Duodenal mucosa (tissue), 2 donors: ENCODE results near the gene SEC24B.
"Not testable (repeated sequence)": the region's sequence is repeated elsewhere in the genome, so short reads cannot be mapped to it uniquely, and the experiment has no call there.

Experiments used
- H3K27ac ChIP-seq: one replicate; pipeline ENCODE4 v1.7.0; 2013; ENCODE audit warnings: low read depth, low read length
- H3K27me3 ChIP-seq, 2 donors: one replicate each; pipeline ENCODE4 v1.7.0; 2013; ENCODE audit warnings: low read length in 2 of 2, control low read depth in 1 of 2; ENCODE audit not compliant: insufficient read depth in 2 of 2, control insufficient read depth in 1 of 2
- H3K36me3 ChIP-seq, 2 donors: one replicate each; pipeline ENCODE4 v1.7.0; 2013; ENCODE audit warnings: low read length in 2 of 2, control low read depth in 1 of 2; ENCODE audit not compliant: insufficient read depth in 2 of 2, control insufficient read depth in 1 of 2
- H3K4me1 ChIP-seq, 2 donors: one replicate each; pipeline ENCODE4 v1.7.0; 2013; ENCODE audit warnings: low read length in 2 of 2, control low read depth in 1 of 2; ENCODE audit not compliant: insufficient read depth in 2 of 2, control insufficient read depth in 1 of 2
- H3K4me3 ChIP-seq, 2 donors: one replicate each; pipeline ENCODE4 v1.7.0; 2013; ENCODE audit warnings: low read length in 2 of 2, low read depth in 1 of 2
- H3K9ac ChIP-seq, 2 donors: one replicate each; pipeline ENCODE4 v1.7.0; 2013; ENCODE audit warnings: low read length in 2 of 2, low read depth in 1 of 2
- H3K9me3 ChIP-seq, 2 donors: one replicate each; pipeline ENCODE4 v1.7.0; 2013; ENCODE audit warnings: low read length in 2 of 2, control low read depth in 1 of 2; ENCODE audit not compliant: control insufficient read depth in 1 of 2

SEC24B gene

GRCh38 chr4:109451544-109452273, 18.1 kb downstream of the SEC24B start:
- peaks cover 0 to 4% of the 10 kb centered on the region in 2 donors for H3K36me3 ChIP-seq
- no peak overlapping the region for H3K9ac ChIP-seq

GRCh38 chr4:109453110-109453509, 19.5 kb downstream of the SEC24B start:
- H3K4me3 ChIP-seq, H3K9ac ChIP-seq, H3K4me1 ChIP-seq, H3K9me3 ChIP-seq, H3K27ac ChIP-seq, H3K27me3 ChIP-seq: not testable (repeated sequence)
- peaks cover 0 to 10% of the 10 kb centered on the region in 2 donors for H3K36me3 ChIP-seq

More at GRCh38 chr4:109451544-109452273, 18.1 kb downstream of the SEC24B start:
- H3K4me1 ChIP-seq, result no peaks in the 10 kb centered on the region
- no peak overlapping the region for H3K27ac ChIP-seq
- no peak overlapping the region for H3K4me3 ChIP-seq
- H3K9me3 ChIP-seq, result no peaks in the 10 kb centered on the region
- H3K27me3 ChIP-seq, result no peaks in the 10 kb centered on the region

DNA sequence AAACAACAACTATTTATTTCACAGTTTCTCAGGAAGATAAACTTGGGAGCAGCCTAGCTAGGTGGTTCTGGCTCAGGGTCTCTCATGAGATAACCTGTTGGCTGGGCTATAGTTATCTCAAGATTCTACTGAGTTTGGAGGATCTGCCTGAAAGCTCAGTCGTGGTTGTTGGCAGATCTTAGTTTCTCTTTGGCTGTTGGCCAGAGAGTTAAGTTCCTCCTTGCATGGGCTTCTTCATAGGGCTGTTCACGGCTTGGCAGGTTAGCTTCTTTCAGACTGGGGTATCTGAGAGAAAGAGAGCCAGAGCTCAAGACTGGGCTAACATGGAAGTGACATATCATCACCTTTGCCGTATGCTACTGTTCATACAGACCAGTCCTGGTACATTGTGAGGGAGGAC, 28.7 kb downstream of the SEC24B start:
- no peak overlapping the region for H3K4me3 ChIP-seq
- H3K36me3 ChIP-seq, result peaks cover 15 to 34% of the 10 kb centered on the region in 2 donors
- no peaks in the 10 kb centered on the region for H3K4me1 ChIP-seq

GRCh38 chr4:109462802-109463201, 29.2 kb downstream of the SEC24B start:
- Histone ChIP-seq H3K4me3 (no peak overlapping the region), H3K9me3 (no peaks in the 10 kb centered on the region)

More for the DNA sequence above, 28.7 kb downstream of the SEC24B start:
- H3K9me3 ChIP-seq, result no peaks in the 10 kb centered on the region
- no peak overlapping the region for H3K27ac ChIP-seq
- H3K27me3 ChIP-seq, result no peaks in the 10 kb centered on the region
- no peak overlapping the region for H3K9ac ChIP-seq

GRCh38 chr4:109465069-109465468, 31.5 kb downstream of the SEC24B start:
- H3K27me3 ChIP-seq, result no peaks in the 10 kb centered on the region
- no peaks in the 10 kb centered on the region for H3K4me1 ChIP-seq
- no peak overlapping the region for H3K9ac ChIP-seq
- H3K36me3 ChIP-seq, result peaks cover 15 to 32% of the 10 kb centered on the region in 2 donors
- no peaks in the 10 kb centered on the region for H3K9me3 ChIP-seq
- no peak overlapping the region for H3K4me3 ChIP-seq
- H3K27ac ChIP-seq, result no peak overlapping the region

More at GRCh38 chr4:109462802-109463201, 29.2 kb downstream of the SEC24B start:
- Histone ChIP-seq H3K9ac (no peak overlapping the region), H3K4me1 (no peaks in the 10 kb centered on the region), H3K27me3 (no peaks in the 10 kb centered on the region), H3K27ac (no peak overlapping the region), H3K36me3 (peaks cover 15 to 29% of the 10 kb centered on the region in 2 donors)

DNA sequence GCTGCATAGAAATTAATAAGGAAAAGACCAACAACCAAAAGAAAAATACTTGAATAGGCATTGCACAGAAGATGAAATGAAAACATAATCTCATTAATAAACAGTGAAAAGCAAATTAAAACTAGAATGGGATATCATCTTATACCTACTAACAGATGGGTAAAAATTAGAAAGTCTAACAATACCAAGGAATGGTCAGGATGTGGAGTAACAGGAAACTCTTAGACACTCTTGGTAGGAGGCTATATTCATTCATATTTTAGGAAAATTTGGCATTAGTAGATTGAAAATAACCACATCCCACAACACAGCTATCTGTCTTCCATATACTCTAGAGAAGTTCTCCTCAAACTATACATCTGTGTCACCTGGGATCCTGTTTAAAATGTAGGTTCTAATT, 36.3 kb downstream of the SEC24B start:
- Histone ChIP-seq H3K36me3 (peaks cover 3 to 21% of the 10 kb centered on the region in 2 donors), H3K4me1 (peaks cover 0 to 12% of the 10 kb centered on the region in 2 donors), H3K27ac (no peak overlapping the region), H3K27me3 (no peaks in the 10 kb centered on the region), H3K9me3 (no peaks in the 10 kb centered on the region), H3K9ac (no peak overlapping the region), H3K4me3 (no peak overlapping the region)

GRCh38 chr4:109472343-109472761, 38.7 kb downstream of the SEC24B start:
- peaks cover 0 to 12% of the 10 kb centered on the region in 2 donors for H3K4me1 ChIP-seq
- no peak overlapping the region for H3K27ac ChIP-seq
- H3K27me3 ChIP-seq, result no peaks in the 10 kb centered on the region
- H3K9me3 ChIP-seq, result no peaks in the 10 kb centered on the region
- H3K9ac ChIP-seq, result no peak overlapping the region
- H3K4me3 ChIP-seq, result no peak overlapping the region
- H3K36me3 ChIP-seq, result peaks cover 0 to 17% of the 10 kb centered on the region in 2 donors

DNA sequence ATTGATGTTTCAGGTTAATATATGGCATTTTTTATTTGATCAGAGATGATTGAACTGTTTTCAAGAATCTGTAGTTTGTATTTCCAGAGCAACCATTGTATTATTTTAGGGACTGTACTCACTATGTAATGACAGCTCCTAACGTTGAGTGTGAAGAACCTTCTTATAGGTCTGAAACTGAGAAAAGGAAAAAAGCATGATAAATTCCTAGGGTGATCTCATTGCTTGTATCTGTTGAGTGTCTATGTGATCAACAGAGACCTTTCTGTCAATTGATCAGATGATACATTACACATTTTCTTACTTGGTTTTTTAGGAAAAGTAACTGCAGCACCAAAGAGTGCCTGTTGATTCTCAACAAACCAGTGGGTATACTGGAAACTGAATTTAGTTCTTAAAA, 40.2 kb downstream of the SEC24B start:
- Histone ChIP-seq H3K36me3 (peaks cover 0 to 17% of the 10 kb centered on the region in 2 donors), H3K27ac (no peak overlapping the region), H3K4me1 (peaks cover 0 to 12% of the 10 kb centered on the region in 2 donors), H3K27me3 (no peaks in the 10 kb centered on the region), H3K4me3 (no peak overlapping the region), H3K9me3 (no peaks in the 10 kb centered on the region), H3K9ac (no peak overlapping the region)

DNA sequence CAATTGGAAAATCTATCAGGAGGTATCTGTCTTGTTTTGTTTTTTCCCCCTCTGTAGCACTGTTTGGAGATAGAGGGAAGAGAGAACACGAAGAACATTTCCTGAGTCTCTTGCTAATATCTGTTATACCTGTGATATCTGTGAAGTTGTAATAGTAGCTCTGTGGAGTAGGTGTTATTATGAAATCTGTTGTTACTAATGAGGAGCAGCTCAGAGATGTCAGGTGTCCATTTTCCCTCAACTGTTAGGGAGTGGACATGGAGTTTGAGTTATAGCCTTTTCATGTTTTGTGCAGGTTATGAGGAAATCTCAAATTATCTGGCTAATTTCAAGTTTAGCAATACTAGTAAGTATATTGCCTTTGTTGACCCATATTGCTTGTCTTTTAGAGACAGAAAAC, 52.4 kb downstream of the SEC24B start:
- Histone ChIP-seq H3K9me3 (no peaks in the 10 kb centered on the region), H3K27ac (no peak overlapping the region), H3K4me1 (no peaks in the 10 kb centered on the region), H3K36me3 (peaks cover 3 to 15% of the 10 kb centered on the region in 2 donors), H3K4me3 (no peak overlapping the region), H3K27me3 (no peaks in the 10 kb centered on the region), H3K9ac (no peak overlapping the region)

- Histone ChIP-seq H3K27me3 (no peaks in the 10 kb centered on the region), H3K4me3 (no peak overlapping the region), H3K9me3 (no peaks in the 10 kb centered on the region), H3K4me1 (no peaks in the 10 kb centered on the region), H3K27ac (no peak overlapping the region), H3K36me3 (peaks cover 11 to 33% of the 10 kb centered on the region in 2 donors), H3K9ac (no peak overlapping the region)
Observed at GRCh38 chr4:109494563-109494962, 60.9 kb downstream of the SEC24B start.
